SU-DHL-6 (cell line): ENCODE data around the gene SHISA9.

Experiments
- H2AFZ ChIP-seq: fragments of 200-600 bp; sonication (generic); 2 replicates; pipeline ENCODE4 v1.6.1; 2014; ENCODE audit warnings: low read depth, mild to moderate bottlenecking, moderate library complexity, mixed read lengths, antibody characterized with exemption, low read length; ENCODE audit not compliant: severe bottlenecking
- H3F3A ChIP-seq: fragments of 200-600 bp; shearing (Covaris generic); 2 replicates; pipeline ENCODE4 v1.6.0; 2016; ENCODE audit warnings: antibody characterized with exemption, mild to moderate bottlenecking; ENCODE audit not compliant: insufficient read depth
- H3K27ac ChIP-seq: fragments of 200-600 bp; sonication (generic); 2 replicates; pipeline ENCODE4 v1.5.1; 2016; ENCODE audit warnings: low read depth, mild to moderate bottlenecking, low read length, moderate library complexity, mixed read lengths
- H3K27me3 ChIP-seq: fragments of 200-600 bp; sonication (generic), shearing (Covaris generic); 2 replicates; pipeline ENCODE4 v1.6.0; 2014; ENCODE audit warnings: mild to moderate bottlenecking, low read length
- H3K36me3 ChIP-seq: fragments of 200-600 bp; sonication (generic); 2 replicates; pipeline ENCODE4 v1.6.1; 2014; ENCODE audit warnings: mild to moderate bottlenecking, low read length, mixed read lengths
- H3K4me2 ChIP-seq: fragments of 300-600, 200-600 bp; shearing (Covaris generic), sonication (generic); 2 replicates; pipeline ENCODE4 v1.6.0; 2014; ENCODE audit warnings: low read length, low read depth, mild to moderate bottlenecking; ENCODE audit not compliant: poor library complexity, severe bottlenecking
- H3K4me3 ChIP-seq: fragments of 200-600 bp; sonication (generic); 2 replicates; pipeline ENCODE4 v1.5.1; 2014; ENCODE audit warnings: antibody characterized with exemption, low read length, mild to moderate bottlenecking, mixed read lengths; ENCODE audit not compliant: insufficient read depth, poor library complexity, severe bottlenecking
- H3K79me2 ChIP-seq: fragments of 200-600 bp; sonication (generic); 2 replicates; pipeline ENCODE4 v1.6.1; 2014; ENCODE audit warnings: mild to moderate bottlenecking, low read length, moderate library complexity; ENCODE audit not compliant: insufficient read depth
- H3K9ac ChIP-seq: fragments of 200-600 bp; sonication (generic); 2 replicates; pipeline ENCODE4 v1.7.0; 2014; ENCODE audit warnings: mild to moderate bottlenecking, low read length
- H3K9me2 ChIP-seq: fragments of 200-600 bp; sonication (generic); replicated peaks from 2 replicates; pipeline ENCODE4 v1.6.1; 2014; ENCODE audit warnings: low read length; ENCODE audit not compliant: insufficient read depth
- H3K9me3 ChIP-seq: fragments of 200-600 bp; sonication (generic); 2 replicates; pipeline ENCODE4 v1.6.1; 2014; ENCODE audit warnings: low read length, mixed read lengths; ENCODE audit not compliant: insufficient read depth
- H4K20me1 ChIP-seq: fragments of 200-600 bp; sonication (generic); 2 replicates; pipeline ENCODE4 v1.6.1; 2014; ENCODE audit warnings: low read depth, mild to moderate bottlenecking, antibody characterized with exemption, low read length, moderate library complexity, mixed read lengths
- EZH2phosphoT487 ChIP-seq: fragments of 200-600 bp; sonication (generic), shearing (Covaris generic); conservative IDR thresholded peaks from 2 replicates; pipeline ENCODE4 v1.6.1; 2018; ENCODE audit warnings: mild to moderate bottlenecking, antibody characterized with exemption, low read length, moderate library complexity, mixed read lengths
- TF ChIP-seq, protein P1 (sequence below): fragments of 200-600 bp; sonication (generic); IDR thresholded peaks from one replicate; pipeline ENCODE4 v1.5.1; 2017; ENCODE audit warnings: antibody characterized with exemption, mild to moderate bottlenecking, low read length, moderate library complexity; ENCODE audit not compliant: insufficient read depth, poor library complexity, severe bottlenecking

SHISA9 gene

DNA sequence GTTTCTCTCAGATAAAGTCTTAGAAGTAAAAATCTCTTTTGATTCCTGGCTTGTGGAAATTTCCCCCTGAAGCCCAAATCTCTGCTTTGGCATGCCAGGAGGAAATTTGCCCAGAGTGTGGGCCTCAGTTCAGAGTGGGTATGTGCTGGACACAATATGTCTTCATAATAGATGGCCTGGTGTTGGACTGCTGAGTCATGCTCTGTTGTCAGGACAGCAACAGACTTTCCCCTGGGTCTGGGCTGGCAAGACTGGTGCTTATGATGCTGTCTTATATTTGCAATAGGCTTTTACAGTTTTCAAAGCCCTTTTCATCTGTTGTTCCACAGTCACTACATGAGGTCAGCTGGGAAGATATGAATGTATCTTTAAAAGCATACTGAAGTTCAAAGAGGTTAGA, 57.0 kb downstream of the SHISA9 start:
- Histone ChIP-seq H3K79me2 (no peaks in the 10 kb centered on the region), H3K9me2 (no peaks in the 10 kb centered on the region), H2AFZ (no peak overlapping the region), H3K4me3 (no peak overlapping the region), H3K9me3 (no peaks in the 10 kb centered on the region), H3K27me3 (no peaks in the 10 kb centered on the region), H4K20me1 (no peaks in the 10 kb centered on the region), H3K4me2 (no peak overlapping the region), H3K27ac (no peak overlapping the region), H3K36me3 (no peaks in the 10 kb centered on the region), H3K9ac (no peak overlapping the region), H3F3A (no peaks in the 10 kb centered on the region)
- no peak for TF ChIP-seq EZH2phosphoT487
- TF ChIP-seq, protein P1, sequence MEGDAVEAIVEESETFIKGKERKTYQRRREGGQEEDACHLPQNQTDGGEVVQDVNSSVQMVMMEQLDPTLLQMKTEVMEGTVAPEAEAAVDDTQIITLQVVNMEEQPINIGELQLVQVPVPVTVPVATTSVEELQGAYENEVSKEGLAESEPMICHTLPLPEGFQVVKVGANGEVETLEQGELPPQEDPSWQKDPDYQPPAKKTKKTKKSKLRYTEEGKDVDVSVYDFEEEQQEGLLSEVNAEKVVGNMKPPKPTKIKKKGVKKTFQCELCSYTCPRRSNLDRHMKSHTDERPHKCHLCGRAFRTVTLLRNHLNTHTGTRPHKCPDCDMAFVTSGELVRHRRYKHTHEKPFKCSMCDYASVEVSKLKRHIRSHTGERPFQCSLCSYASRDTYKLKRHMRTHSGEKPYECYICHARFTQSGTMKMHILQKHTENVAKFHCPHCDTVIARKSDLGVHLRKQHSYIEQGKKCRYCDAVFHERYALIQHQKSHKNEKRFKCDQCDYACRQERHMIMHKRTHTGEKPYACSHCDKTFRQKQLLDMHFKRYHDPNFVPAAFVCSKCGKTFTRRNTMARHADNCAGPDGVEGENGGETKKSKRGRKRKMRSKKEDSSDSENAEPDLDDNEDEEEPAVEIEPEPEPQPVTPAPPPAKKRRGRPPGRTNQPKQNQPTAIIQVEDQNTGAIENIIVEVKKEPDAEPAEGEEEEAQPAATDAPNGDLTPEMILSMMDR: no peak

DNA sequence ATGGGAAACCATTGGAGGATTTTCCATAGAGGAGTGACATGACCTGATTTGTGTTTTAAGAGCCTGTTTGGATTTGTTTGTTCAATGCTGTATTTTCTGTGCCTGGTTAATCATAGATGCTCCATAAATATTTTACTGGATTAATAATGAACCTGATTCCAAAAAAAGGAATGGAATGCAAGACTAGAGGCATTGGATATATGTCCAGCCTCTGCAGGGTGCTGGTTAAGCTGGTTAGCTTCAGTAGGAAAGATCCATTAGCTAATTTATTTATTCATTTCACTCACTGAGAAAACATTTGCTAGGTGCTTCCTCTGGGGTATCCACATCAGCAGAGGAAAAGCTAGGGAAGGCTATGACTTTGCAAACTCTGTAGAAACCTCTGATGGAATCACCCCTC, 57.7 kb downstream of the SHISA9 start:
- TF ChIP-seq, protein P1: no peak
- TF ChIP-seq EZH2phosphoT487: no peak
- no peaks in the 10 kb centered on the region for H4K20me1 ChIP-seq
- H3F3A ChIP-seq: no peaks in the 10 kb centered on the region
- H3K9ac ChIP-seq: no peak overlapping the region
- H2AFZ ChIP-seq: no peak overlapping the region
- H3K27ac ChIP-seq: no peak overlapping the region
- H3K4me3 ChIP-seq: no peak overlapping the region
- H3K9me2 ChIP-seq: no peaks in the 10 kb centered on the region
- H3K79me2 ChIP-seq: no peaks in the 10 kb centered on the region
- no peaks in the 10 kb centered on the region for H3K9me3 ChIP-seq
- no peak overlapping the region for H3K4me2 ChIP-seq
- H3K36me3 ChIP-seq: no peaks in the 10 kb centered on the region
- no peaks in the 10 kb centered on the region for H3K27me3 ChIP-seq

DNA sequence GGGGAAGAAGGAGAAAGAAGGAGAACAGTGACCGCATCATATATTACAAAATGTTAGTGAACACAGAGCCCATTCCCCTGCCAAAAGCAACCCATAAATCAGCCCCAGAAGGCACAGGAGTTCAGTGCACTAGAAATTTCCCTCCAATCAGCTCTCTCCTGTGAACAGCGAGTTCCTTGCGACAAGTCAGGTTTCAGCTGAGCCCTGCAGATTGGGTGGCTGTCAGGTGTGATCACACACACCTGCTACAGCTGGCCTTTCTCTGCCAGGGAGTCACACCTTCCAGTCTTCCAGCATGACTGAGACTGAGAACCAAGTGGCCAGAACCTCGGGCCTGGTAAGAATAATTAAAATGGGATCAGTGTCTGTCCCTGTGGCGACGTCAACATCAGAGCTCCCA, 60.2 kb downstream of the SHISA9 start:
- Histone ChIP-seq H3K27me3 (no peaks in the 10 kb centered on the region), H3K36me3 (no peaks in the 10 kb centered on the region), H3K9ac (no peak overlapping the region), H3K27ac (no peak overlapping the region), H4K20me1 (no peaks in the 10 kb centered on the region), H3F3A (no peaks in the 10 kb centered on the region), H3K9me3 (no peaks in the 10 kb centered on the region), H3K4me3 (no peak overlapping the region), H3K4me2 (no peak overlapping the region), H2AFZ (no peak overlapping the region), H3K79me2 (no peaks in the 10 kb centered on the region), H3K9me2 (no peaks in the 10 kb centered on the region)
- TF ChIP-seq, protein P1: no peak
- no peak for TF ChIP-seq EZH2phosphoT487
